Left colon (tissue), 2 donors: ENCODE results near the gene PRM3. TPM values are rescaled to one million over a fixed set of nuclear protein-coding genes. Genes with fewer than 3 reads are reported as not detected.
"Not testable (repeated sequence)": the region's sequence is repeated elsewhere in the genome, so short reads cannot be mapped to it uniquely, and the experiment has no call there.

Source experiments
- ATAC-seq: fragments of 200-7000 bp; cut with Tn5 transposase; one replicate; pipeline ENCODE4 v1.9.1; 2020; ENCODE audit warnings: mild to moderate bottlenecking, moderate library complexity
- DNase-seq, 2 donors: peaks; one replicate each; pipeline ENCODE4 v3.0.0-alpha.2; 2020
- intact Hi-C, 2 donors: fragments of 100-400 bp; cut with DNase I in 1 of 2; cut with micrococcal nuclease in 1 of 2; formaldehyde crosslinking; loops; one replicate each; pipeline versions ENCODE4 v1.11.2 to v1.14.0; 2022; cut with DNase I, micrococcal nuclease
- total RNA-seq, 2 donors: library from RNA; stranded (reverse); fragmentation: NEBNext Ultra II Directional; extraction: Animal tissue kit (Norgen Biotek cat#: 25700); gene quantifications; one replicate each; pipeline ENCODE4 v1.2.1, GENCODE V29; 2021
- donor health status: DM: no; HTN: no; CAD: no.
- donor health status: DM: yes; HTN: yes; CAD: no.

The PRM3 gene
- total RNA-seq, 2 donors from 2014 or later, result not detected

DNA sequence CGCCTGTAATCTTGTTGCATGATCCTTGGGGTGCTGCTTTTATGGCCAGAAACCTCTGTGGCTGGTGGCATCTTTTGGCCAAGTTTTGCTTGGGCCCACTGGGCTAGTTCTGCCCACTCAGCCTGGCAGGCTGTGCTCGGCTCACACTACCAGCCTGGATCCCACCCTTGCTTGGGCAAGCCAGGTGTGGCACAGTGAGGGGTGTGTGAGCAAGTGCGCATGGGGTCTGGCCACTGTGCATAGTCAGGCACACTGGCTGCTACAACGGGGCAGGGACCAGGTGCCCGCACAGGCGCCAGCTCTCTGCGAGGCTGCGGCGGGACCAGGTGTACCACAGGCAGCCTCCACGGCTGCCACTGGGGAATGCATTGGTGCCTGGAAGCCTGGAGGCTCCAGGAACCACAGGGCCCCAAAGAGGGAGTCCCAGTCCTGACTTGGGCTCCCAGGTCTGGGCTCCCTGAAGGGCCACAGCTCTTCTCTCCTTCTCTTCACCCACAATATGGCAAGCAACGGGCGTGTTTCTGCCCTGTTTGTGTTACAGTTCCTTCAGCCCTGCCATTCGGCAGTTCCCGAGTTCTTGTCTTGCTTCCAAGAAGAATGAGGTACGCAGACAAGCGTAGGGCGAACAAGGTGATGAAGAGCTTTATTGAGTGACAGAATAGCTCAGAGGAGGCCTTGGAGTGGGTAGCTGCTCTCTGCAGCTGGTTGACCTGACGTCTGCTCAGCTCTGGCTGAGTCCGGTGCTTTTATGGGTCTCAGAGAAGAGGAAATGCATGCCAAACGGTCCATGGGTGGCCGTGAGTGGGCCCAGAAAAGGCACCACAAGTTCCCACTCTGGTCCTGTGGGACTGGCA lies 34.4 kb upstream of the PRM3 start:
- DNase-seq (no peak), ATAC-seq (no peak)
- intact Hi-C loops, result no loop called here

DNA sequence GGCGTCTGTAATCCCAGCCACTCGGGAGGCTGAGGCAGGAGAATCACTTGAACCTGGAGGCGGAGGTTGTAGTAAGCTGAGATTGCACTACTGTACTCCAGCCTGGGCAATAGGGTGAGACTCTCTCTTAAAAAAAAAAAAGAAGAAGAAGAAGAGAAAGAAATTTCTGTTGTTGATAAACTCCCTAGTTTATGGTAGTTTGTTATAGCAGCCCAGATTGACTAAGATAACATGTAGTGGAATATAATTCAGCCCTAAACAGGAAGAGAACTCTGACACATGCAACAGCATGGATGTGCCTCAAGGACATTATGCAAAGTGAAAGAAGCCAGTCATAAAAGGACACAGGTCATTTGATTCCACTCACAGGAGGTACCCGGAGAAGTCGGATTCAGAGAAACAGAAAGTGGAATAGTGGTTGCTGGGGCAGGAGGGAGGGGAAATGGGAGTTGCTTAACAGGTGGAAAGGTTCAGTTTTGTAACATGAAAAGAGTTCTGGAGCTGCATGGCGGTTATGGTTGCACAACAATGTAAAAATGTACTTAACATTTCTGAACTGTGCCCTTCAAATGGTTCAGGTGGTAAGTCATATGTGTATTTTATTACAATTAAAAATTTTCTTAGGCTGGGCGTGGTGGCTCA lies 33.7 kb upstream of the PRM3 start:
- ATAC-seq, result peak; percentile 84
- intact Hi-C loops, result no loop called here

DNA sequence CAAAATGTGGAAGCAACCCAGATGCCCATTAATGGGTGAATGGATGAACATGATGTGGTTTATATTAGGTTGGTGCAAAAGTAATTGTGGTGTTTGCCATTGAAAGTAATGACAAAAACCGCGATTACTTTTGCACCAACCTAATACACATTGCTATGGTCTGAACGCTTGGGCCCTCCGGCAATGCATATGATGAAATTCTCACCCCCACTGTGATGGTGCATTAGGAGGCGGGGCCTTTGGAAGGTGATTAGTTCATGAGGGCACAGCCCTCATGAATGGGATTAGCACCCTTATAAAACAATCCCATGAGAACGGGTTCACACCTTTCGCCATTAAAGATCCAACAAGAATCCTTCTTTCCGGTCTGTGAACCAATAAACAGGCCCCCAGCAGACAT lies 33.0 kb upstream of the PRM3 start:
- ATAC-seq (no peak), DNase-seq (no peak)
- intact Hi-C loops, result no loop called here

More for the DNA sequence above, 33.7 kb upstream of the PRM3 start:
- no peak for DNase-seq

DNA sequence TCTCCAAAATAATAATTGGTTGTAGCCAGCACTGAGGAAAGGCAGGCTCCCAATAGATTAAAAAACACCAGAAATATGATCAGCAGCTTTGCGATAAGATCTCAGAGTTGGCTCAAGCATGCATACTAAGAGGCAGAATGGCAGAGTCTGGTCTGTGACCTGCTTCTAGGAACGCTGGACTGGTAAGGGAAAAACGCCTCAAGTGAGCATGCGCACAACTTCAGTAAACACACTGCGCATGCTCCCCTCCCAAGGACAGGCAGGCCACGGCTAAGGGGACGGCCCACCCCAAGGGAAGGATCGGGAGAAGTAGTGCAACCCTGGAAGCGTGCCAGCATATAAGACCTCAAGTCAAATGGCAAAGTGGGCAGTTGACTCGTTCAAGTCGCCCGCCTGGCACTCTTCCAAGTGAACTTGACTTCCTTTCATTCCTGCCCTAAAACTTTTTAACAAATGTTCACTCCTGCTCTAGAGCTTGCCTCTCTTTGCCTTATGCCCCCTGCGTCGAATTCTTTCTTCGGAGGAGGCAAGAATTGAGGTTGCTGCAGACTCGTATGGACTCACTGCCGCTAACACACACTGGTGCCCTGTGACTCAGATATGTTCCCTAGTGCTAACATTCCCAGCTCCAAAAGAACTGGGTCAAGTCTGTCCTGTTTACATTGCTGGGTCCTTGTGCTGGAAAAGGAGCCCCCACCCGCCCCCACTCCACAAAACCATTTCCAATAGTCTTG lies 30.1 kb upstream of the PRM3 start:
- no peak for ATAC-seq
- intact Hi-C loops, result no loop called here
- no peak for DNase-seq

DNA sequence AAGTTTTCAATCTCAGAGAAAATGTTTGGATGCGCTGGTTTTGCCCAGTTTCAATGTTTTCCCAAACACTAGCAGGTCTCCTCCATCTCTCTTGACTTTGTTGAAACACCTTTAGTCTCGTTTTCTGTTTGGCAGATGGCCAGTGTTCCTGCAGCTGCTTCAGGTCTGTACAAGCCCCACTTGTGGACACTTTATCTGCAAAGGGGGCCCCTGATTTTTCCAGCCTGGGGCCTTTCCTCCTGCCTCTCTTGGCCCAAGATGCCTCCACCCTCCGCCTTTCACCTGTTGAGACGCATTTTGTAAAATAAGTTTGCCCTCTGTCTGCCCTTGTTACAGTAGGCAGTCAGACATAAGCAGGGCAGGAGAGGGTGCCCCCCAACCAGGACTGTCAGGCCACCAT lies 29.5 kb upstream of the PRM3 start:
- no peak for DNase-seq
- intact Hi-C loops, result no loop called here
- no peak for ATAC-seq

DNA sequence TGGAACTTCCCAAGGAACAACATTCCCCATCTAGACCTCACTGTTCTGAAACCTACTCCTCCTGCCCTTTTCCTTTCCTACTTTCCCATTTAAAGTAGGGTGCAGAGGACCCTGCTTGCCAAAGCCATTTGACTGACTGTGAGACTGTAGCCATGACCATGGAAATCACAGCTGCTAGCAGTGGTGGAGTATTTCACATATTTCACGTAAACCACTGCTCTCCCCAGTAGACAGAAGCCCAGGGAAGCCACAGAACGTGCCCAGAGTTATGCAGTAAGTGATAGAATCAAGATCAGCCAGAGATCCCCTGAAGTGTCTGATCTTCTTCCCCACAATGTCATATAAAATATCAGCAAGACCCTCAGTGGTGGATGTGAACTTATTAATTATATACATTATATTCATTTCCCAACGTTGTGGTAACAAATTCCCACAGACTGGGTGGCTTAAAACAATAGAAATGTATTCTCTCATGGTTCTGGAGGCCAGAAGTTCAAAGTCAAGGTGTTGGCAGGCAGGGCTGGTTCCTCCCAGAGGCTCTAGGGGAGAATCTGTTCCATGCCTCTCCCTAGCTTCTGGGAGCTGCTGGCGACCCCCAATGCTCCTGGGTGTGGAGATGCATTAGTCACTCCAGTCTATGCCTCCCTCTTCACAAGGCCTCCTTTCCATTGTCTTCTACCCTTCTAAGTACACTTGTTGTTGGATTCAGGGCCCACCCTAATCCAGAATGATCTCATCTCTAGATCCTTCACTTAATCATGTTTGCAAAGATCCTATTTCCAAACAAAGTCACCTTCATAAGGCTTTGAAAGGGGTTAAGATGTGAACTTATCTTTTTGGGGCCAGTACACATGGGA lies 28.4 kb upstream of the PRM3 start:
- intact Hi-C loops, result no loop called here
- DNase-seq, result no peak
- no peak for ATAC-seq

DNA sequence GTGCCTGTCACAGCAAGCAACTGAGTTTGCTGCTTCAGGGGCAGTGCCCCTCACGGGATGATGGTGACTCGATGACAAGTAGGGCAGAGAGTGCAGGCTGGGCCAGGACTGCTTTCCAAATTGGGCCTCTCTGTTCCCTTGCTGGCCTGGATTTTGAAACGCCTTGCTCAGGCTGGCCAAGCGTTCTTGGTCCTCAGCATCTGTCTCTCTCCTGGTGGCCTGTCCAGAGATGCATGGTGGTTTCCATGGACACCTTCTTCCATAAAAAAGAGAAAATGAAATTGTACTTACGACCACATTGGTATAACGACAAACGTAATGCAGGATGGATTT lies 27.1 kb upstream of the PRM3 start:
- DNase-seq, result no peak
- intact Hi-C loops, result no loop called here
- no peak for ATAC-seq

DNA sequence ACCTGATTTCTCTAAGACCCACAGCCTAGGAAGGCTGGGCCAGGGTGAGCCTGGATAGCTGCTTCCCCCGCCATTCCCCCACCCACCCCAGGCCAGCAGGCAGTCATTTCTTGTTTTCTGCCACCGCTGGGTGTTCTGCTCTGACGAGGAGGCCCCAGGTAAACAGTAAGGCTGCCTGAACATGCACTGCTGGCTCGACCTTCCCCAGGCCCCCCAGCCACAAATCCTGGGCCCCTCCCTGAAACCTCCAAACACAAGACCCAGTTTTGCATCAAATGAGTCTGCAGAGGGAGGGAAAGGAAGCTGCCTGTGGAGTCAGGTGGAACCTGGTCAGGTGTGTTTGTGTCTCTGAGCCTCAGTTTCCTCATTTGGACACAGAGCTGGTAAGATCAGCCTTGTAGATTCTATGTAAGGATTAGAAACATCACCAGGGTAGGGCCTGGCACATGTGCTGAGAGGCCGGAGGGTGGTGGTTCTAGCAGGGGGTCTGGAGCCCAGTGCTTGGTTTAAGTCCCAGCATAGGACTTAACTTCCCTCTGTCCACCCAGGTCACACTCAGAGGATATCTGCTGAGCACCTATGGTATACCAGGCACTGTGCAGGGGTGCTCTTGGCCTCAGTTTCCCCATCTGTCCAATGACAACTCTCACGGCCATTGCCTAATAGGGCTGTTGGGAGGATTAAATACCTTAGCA lies 26.6 kb upstream of the PRM3 start:
- no peak for DNase-seq
- intact Hi-C loops, result no loop called here
- no peak for ATAC-seq

DNA sequence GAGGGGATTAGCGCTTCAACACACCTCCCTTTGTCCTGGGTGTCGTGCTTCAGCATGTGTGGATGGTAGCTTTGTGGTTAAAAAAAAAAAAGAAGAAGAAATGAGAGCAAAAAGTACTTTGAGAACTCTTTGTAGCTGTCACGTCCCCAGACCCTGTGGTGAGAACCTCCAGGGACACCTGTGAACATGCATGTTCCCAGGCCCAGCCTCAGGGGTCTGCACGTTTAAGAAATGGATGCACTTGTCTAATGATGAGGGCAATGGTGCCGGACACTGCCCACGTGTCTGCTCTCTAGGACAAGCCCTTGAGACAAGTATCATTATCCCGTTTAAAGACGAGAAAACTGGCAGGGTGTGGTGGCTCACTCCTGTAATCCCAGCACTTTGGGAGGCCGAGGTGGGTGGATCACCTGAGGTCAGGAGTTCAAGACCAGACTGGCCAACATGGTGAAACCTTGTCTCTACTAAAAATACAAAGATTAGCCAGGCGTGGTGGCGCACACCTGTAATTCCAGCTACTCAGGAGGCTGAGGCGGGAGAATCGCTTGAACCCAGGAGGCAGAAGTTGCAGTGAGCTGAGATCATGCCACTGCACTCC lies 25.6 kb upstream of the PRM3 start:
- ATAC-seq, intact Hi-C loops, DNase-seq: not testable (repeated sequence)

DNA sequence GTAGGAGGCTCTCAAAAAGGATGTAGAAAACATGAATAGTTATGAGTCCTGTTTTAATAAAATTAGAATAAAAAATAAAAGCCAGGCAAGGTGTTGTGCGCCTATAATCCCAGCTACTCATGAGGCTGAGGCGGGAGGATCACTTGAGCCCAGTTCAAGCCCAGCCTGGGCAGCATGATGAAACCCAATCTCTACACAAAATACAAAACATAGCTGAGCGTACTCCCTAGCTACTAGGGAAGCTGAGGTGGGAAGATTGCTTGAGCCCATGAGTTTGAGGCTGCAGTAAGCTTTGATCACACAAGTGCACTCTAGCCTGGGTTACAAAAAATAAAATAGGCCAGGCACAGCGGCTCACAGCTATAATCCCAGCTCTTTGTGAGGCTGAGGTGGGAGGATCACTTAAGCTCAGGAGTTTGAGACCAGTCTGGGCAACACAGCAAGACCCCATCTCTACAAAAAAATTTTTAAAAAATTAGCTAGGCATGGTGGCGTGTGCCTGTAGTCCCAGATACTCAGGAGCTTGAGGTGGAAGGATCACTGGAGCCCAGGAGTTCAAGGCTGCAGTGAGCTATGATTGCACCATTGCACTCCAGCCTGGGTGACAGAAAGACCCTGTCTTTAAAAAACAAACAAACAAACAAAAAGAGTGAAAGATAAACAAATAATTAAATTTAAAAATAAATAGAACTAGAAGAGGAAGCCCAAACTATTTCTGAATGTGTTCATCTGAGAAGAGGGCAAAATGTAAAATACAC lies 24.9 kb upstream of the PRM3 start:
- intact Hi-C loops, result no loop called here
- no peak for DNase-seq
- ATAC-seq, result no peak

DNA sequence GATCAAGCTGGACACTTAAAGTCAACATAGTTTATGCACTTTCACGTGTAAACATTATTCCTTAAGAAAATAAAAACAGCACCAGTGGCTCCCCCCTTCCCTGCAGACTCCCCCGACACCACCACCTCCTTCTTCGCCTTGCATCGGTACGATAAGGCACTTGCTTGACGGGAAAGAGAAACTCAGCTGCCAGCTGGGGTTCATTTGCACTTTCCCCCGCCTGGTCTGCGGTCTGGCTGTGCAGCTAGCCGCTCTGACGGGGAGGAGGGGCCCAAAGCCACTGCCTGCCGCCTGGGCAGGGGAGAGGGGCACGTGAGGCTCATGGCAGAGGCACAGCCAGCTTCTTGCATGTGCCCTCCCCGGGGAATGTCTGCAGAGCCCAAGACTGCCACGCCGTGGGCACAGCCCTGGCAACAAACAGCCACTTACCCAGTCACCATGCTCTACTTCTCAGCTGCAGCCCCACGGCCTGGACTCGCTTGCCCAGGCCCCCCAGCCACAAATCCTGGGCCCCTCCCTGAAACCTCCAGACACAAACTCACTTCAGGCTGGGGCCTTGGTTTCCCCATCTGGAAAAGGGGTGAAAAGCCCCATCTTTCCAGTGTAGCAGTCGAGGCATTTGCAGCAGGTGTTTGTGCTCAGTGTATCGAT lies 24.2 kb upstream of the PRM3 start:
- ATAC-seq, result peak; percentile 92
- intact Hi-C loops, result no loop called here
- DNase-seq, result peak; percentile 74 to 75

DNA sequence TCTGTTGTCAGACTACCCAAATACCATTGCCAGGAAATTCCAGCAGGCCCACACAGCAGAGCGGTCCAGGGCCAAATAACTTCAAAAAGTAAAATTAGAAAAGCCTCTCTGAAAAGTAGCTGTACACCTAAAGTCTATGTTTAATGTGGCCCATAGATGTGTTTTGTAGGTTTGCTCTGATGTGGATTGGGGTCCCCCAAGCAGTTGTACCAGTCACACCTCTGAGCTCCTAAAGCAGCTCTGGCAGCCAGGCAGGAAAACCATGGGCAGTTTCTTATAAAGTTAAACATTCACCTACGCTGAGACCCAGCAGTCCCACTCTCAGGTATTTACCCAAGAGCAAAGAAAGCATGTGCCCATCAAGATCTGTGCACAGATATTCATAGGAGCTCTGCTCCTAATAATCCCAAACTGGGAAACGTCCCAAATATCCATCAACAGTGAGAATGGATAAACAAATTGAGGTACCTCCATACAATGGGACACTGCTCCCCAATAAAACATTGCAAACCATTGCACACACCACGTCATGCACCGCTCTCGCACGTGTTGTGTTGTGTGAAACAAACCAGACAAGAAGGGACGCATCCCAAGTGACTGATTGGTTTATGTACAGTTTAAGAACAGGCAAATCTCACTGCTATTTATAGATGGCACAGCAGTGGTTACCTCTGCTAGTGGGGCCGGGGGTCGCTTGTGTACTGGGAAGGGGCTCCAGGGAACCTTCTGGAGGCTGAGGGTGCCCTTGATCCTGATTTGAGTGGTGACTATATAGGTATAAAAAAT lies 23.5 kb upstream of the PRM3 start:
- DNase-seq (no peak), ATAC-seq (peak; percentile 35)
- intact Hi-C loops, result no loop called here

DNA sequence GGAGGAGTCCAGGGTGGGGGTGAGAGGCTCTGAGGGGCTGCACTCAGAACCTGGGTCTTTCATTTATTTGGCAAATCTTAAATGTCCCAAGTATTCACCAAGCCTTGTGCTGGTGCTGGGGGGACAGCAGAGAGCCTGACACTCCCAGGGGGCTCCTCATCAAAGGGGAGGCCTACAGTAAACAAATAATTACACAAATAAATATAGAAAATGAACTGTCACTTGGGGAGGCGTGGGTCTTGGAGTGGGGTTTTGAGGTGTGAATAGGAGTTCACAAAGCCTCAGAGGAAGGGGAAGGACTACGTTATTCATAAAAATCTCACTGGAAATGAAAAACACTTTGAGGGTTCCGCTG lies 22.9 kb upstream of the PRM3 start:
- no peak for DNase-seq
- ATAC-seq, result no peak
- intact Hi-C loops, result no loop called here

DNA sequence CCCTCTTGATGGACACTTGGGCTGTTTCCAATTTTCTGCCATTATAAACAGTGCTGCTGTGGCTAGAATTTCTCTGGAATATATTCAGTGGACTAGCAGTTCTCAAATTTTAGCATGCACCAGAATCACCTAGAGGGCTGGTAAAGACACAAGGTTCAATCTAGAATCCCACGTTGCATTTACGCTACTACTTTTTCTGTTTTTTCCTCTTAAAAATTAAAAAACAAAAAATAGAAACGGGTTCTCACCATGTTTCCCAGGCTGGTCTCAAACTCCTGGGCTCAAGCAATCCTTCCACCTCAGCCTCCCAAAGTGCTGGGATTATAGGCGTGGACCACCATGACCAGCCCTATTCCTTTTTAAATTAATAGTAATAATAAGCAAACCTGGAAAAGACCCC lies 22.2 kb upstream of the PRM3 start:
- ATAC-seq (no peak), DNase-seq (no peak)
- intact Hi-C loops, result no loop called here

DNA sequence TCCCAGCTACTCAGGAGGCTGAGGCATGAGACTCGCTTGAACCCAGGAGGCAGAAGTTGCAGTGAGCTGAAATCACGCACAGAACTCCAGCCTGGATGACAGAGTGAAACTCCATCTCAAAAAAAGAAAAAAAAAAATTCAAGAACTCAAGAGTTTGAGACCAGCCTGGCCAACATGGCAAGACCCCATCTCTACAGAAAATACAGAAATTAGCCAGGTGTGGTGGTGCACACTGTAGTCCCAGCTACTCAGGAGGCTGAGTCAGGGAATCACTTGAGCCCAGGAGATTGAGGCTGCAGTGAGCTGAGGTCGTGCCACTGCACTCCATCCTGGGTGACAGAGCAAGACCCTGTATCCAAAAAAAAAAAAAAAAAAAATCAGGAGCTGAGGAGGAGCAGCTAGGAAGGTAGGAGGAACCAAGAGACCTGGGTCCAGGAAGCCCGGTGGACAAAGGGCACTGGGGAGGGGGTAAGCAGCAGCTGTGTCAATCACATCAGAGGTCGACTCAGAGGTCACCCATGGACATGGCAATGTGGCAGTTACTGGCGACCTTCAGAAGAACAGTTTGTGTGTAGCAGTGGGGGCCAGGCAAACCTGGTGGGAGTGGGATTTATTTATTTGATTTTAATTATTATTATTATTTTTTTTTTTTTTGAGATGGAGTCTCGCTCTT lies 18.8 kb upstream of the PRM3 start:
- DNase-seq (no peak), ATAC-seq (no peak)
- intact Hi-C loops, result no loop called here
